Hepatocyte (in vitro differentiated cells): Measurements from ENCODE around the gene FUT7. TPM values are rescaled to one million over a fixed set of nuclear protein-coding genes. Genes with fewer than 3 reads are reported as not detected.

Experiments used
- DNase-seq: peaks from one replicate; pipeline ENCODE4 v3.0.0-alpha.2; 2016; ENCODE audit warnings: low spot score
- H2AFZ ChIP-seq: fragments of 200-600 bp; sonication (generic); 2 replicates; pipeline ENCODE4 v1.6.0; 2016; ENCODE audit warnings: antibody characterized with exemption, mild to moderate bottlenecking
- H3K27ac ChIP-seq: fragments of 200-600 bp; sonication (generic); 2 replicates; pipeline ENCODE4 v1.5.1; 2016; ENCODE audit warnings: mild to moderate bottlenecking
- H3K27me3 ChIP-seq: fragments of 200-600 bp; sonication (generic); 2 replicates; pipeline ENCODE4 v1.6.1; 2016
- H3K36me3 ChIP-seq: fragments of 200-600 bp; sonication (generic); replicated peaks from 2 replicates; pipeline ENCODE4 v1.5.1; 2016; ENCODE audit warnings: low read depth; ENCODE audit not compliant: insufficient read depth
- H3K4me1 ChIP-seq: fragments of 200-600 bp; sonication (generic); 2 replicates; pipeline ENCODE4 v1.5.1; 2016; ENCODE audit warnings: mild to moderate bottlenecking, moderate library complexity; ENCODE audit not compliant: insufficient read depth
- H3K4me2 ChIP-seq: fragments of 200-600 bp; sonication (generic); 2 replicates; pipeline ENCODE4 v1.6.0; 2016
- H3K4me3 ChIP-seq: fragments of 200-600 bp; sonication (generic); 2 replicates; pipeline ENCODE4 v1.5.1; 2016; ENCODE audit warnings: mild to moderate bottlenecking
- H3K79me2 ChIP-seq: fragments of 200-600 bp; sonication (generic); 2 replicates; pipeline ENCODE4 v1.6.0; 2017; ENCODE audit warnings: mild to moderate bottlenecking
- H3K9me2 ChIP-seq: fragments of 200-600 bp; sonication (generic); replicated peaks from 2 replicates; pipeline ENCODE4 v1.6.0; 2017; ENCODE audit warnings: mild to moderate bottlenecking; ENCODE audit not compliant: insufficient read depth
- H3K9me3 ChIP-seq: fragments of 200-600 bp; sonication (generic); 2 replicates; pipeline ENCODE4 v1.5.1; 2016; ENCODE audit warnings: low read depth, mild to moderate bottlenecking
- H4K20me1 ChIP-seq: fragments of 200-600 bp; sonication (generic); 2 replicates; pipeline ENCODE4 v1.6.0; 2016; ENCODE audit warnings: mild to moderate bottlenecking; ENCODE audit not compliant: insufficient read depth, poor library complexity, severe bottlenecking
- EZH2 ChIP-seq: fragments of 200-600 bp; sonication (generic); IDR thresholded peaks from 2 replicates; pipeline ENCODE4 v1.6.1; 2016; ENCODE audit warnings: antibody characterized with exemption, mild to moderate bottlenecking, borderline replicate concordance
- EZH2phosphoT487 ChIP-seq: fragments of 200-600 bp; sonication (generic); IDR thresholded peaks from one replicate; pipeline ENCODE4 v1.6.1; 2018; ENCODE audit warnings: antibody characterized with exemption, mild to moderate bottlenecking, low read depth, moderate library complexity; ENCODE audit not compliant: unreplicated experiment, severe bottlenecking
- WGBS: methylation state at CpG from one replicate; pipeline ENCODE4 v1.1.6; 2016; ENCODE audit warnings: low lambda C conversion rate; ENCODE audit errors: missing lambda C conversion rate; 5-methylcytosine and 5-hydroxymethylcytosine counted together
- polyA plus RNA-seq: library from polyadenylated mRNA; unstranded; fragments of >200 nt; fragmentation: Nextera tagmentation; extraction: Ambion mirVana; gene quantifications from 2 replicates; pipeline ENCODE4 v1.2.1, GENCODE V29; 2016
- total RNA-seq: library from RNA; depleted of rRNA; stranded (reverse); fragments of >200 nt; gene quantifications from 2 replicates; pipeline ENCODE4 v1.2.3, GENCODE V29; 2014
- TF ChIP-seq, protein P1 (sequence below): fragments of 200-600 bp; sonication (generic); IDR thresholded peaks from 2 replicates; pipeline ENCODE4 v1.5.1; 2016; ENCODE audit warnings: antibody characterized with exemption, mild to moderate bottlenecking; ENCODE audit not compliant: poor library complexity

FUT7 gene
- total and polyA plus RNA-seq, 2 experiments from 2014 or later: not detected

DNA sequence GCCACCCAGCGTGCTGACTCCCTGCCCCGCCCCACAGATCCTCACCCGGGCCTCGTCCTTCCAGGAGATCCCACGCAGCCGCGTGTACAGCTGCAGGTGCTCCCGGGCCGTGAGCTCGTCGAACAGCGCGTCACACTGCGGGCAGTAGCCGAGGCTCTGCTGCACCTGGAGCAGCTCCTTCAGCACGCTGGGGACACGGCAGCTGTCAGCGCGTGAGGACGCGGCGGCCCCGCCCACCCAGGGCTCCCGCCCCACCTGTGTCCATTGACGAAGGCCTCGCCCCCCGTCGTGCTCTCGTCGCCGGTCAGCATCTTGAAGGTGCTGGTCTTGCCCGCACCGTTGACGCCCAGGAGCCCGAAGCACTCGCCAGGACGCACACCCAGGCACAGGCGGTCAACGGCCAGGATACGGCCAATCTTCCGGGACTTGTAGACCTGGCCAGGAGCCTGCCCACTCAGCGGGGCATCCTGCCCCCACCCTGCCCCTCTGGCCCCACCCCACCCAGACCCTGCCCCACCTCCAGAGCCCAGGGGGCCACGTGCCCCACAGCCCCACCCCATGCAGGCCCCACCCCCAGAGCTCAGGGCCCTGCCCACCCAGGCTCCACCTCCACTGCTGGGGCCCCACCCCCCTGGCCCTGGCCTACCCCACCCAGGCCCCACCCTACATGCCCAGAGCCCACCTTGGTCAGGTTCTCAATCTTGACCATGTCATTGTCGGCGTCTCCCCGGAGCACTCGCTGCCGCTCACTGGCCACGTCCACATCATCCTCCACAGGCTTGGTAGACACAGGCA lies 21.8 kb downstream of the FUT7 start:
- H3K9me2 ChIP-seq: no peaks in the 10 kb centered on the region
- H3K27me3 ChIP-seq: no peaks in the 10 kb centered on the region
- no peaks in the 10 kb centered on the region for H3K36me3 ChIP-seq
- H3K79me2 ChIP-seq: no peaks in the 10 kb centered on the region
- H3K4me2 ChIP-seq: no peak overlapping the region
- H3K9me3 ChIP-seq: no peaks in the 10 kb centered on the region
- H3K4me3 ChIP-seq: no peak overlapping the region
- TF ChIP-seq EZH2phosphoT487 (no peak), EZH2 (no peak)
- TF ChIP-seq, protein P1, sequence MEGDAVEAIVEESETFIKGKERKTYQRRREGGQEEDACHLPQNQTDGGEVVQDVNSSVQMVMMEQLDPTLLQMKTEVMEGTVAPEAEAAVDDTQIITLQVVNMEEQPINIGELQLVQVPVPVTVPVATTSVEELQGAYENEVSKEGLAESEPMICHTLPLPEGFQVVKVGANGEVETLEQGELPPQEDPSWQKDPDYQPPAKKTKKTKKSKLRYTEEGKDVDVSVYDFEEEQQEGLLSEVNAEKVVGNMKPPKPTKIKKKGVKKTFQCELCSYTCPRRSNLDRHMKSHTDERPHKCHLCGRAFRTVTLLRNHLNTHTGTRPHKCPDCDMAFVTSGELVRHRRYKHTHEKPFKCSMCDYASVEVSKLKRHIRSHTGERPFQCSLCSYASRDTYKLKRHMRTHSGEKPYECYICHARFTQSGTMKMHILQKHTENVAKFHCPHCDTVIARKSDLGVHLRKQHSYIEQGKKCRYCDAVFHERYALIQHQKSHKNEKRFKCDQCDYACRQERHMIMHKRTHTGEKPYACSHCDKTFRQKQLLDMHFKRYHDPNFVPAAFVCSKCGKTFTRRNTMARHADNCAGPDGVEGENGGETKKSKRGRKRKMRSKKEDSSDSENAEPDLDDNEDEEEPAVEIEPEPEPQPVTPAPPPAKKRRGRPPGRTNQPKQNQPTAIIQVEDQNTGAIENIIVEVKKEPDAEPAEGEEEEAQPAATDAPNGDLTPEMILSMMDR: no peak
- H4K20me1 ChIP-seq: no peaks in the 10 kb centered on the region
- no peak for DNase-seq
- no peak overlapping the region for H3K27ac ChIP-seq
- WGBS: 94% methylated on average over 35 of the region's 49 CpGs
- H2AFZ ChIP-seq: no peak overlapping the region
- no peaks in the 10 kb centered on the region for H3K4me1 ChIP-seq

DNA sequence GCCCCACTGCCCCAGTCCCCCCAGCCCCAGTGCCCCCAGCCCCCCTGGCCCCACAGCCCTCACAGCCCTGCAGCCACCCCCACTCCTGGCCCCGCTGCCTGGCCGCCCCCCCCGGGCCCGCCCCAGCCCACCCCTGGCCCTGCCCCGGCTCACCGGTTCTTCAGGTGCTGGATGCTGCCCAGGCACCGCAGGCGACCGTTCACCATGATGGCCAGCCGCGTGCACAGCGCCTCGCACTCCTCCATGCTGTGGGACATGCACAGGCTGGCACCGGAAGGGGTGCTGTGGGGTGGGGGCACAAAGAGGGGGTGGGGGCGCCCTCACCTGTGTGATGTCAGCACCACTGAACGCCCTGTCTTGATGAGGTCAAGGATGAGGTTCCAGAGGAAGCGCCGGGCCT lies 22.7 kb downstream of the FUT7 start:
- no peak overlapping the region for H2AFZ ChIP-seq
- no peak overlapping the region for H3K4me2 ChIP-seq
- H4K20me1 ChIP-seq: no peaks in the 10 kb centered on the region
- H3K4me1 ChIP-seq: no peaks in the 10 kb centered on the region
- 97% methylated on average over 12 of the region's 18 CpGs for WGBS
- TF ChIP-seq EZH2 (no peak), EZH2phosphoT487 (no peak)
- TF ChIP-seq, protein P1: no peak
- H3K9me3 ChIP-seq: no peaks in the 10 kb centered on the region
- DNase-seq: no peak
- no peak overlapping the region for H3K27ac ChIP-seq
- no peak overlapping the region for H3K4me3 ChIP-seq
- no peaks in the 10 kb centered on the region for H3K27me3 ChIP-seq
- H3K79me2 ChIP-seq: no peaks in the 10 kb centered on the region
- no peaks in the 10 kb centered on the region for H3K9me2 ChIP-seq
- no peaks in the 10 kb centered on the region for H3K36me3 ChIP-seq

DNA sequence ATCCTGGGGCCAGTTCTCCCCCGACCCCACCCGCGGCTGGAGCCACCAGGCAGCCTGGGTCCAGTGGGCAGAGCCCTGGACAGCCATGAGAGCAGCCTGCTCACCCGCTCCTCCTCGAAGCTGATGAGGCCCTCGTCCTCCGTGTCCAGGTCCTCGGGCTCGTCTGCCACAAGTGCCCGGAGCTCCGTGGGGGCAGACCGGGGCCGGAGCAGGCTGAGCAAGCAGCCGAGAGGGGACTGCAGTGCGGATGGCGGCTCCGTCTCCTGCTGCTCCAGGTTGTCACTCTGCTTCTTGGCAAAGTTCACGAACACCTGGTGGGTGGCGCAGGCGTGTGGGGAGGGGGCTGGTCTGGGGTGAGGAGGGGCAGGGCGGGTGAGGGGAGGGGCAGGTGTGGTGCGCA lies 23.6 kb downstream of the FUT7 start:
- H3K9me3 ChIP-seq: no peaks in the 10 kb centered on the region
- no peak overlapping the region for H2AFZ ChIP-seq
- H3K9me2 ChIP-seq: no peaks in the 10 kb centered on the region
- H4K20me1 ChIP-seq: no peaks in the 10 kb centered on the region
- H3K4me3 ChIP-seq: no peak overlapping the region
- H3K79me2 ChIP-seq: no peaks in the 10 kb centered on the region
- no peak overlapping the region for H3K4me2 ChIP-seq
- no peak for DNase-seq
- no peaks in the 10 kb centered on the region for H3K36me3 ChIP-seq
- 89% methylated on average over 20 of the region's 22 CpGs for WGBS
- H3K27ac ChIP-seq: no peak overlapping the region
- H3K4me1 ChIP-seq: no peaks in the 10 kb centered on the region
- no peaks in the 10 kb centered on the region for H3K27me3 ChIP-seq
- TF ChIP-seq, protein P1: no peak
- no peak for TF ChIP-seq EZH2
- no peak for TF ChIP-seq EZH2phosphoT487
